Tibial nerve (tissue), 4 donors: Measurements from ENCODE around the gene WFDC5. TPM values are rescaled to one million over a fixed set of nuclear protein-coding genes. Genes with fewer than 3 reads are reported as not detected.
A peak's percentile ranks its signal among the peaks of the same experiment; 100 is the strongest.

Source experiments
- DNase-seq, 2 donors: peaks; one replicate each; pipeline ENCODE4 v3.0.0-alpha.2; 2019; ENCODE audit warnings: low spot score in 2 of 2
- H3K27ac ChIP-seq, 4 donors: fragments of 200-600 bp; sonication (generic) in 3 of 4; one replicate each; pipeline ENCODE4 v1.5.1; 2017 to 2019; ENCODE audit warnings: mild to moderate bottlenecking in 1 of 4
- H3K27me3 ChIP-seq, 2 donors: fragments of 200-600 bp; sonication (generic) in 1 of 2; one replicate each; pipeline versions ENCODE4 v1.5.1 to v1.6.0; 2017 to 2019
- H3K36me3 ChIP-seq, 3 donors: fragments of 200-600 bp; sonication (generic); one replicate each; pipeline ENCODE4 v1.5.1; 2018 to 2019
- H3K4me1 ChIP-seq, 4 donors: fragments of 200-600 bp; sonication (generic) in 3 of 4; one replicate each; pipeline ENCODE4 v1.5.1; 2017 to 2019
- H3K4me3 ChIP-seq, 4 donors: fragments of 200-600 bp; sonication (generic) in 3 of 4; one replicate each; pipeline ENCODE4 v1.5.1; 2017 to 2019; ENCODE audit warnings: mild to moderate bottlenecking in 1 of 4, moderate library complexity in 1 of 4
- H3K9me3 ChIP-seq, 4 donors: fragments of 200-600 bp; sonication (generic) in 3 of 4; one replicate each; pipeline ENCODE4 v1.5.1; 2017 to 2019
- CTCF ChIP-seq, 5 experiments: fragments of 200-600 bp in 3 of 5; fragments of 450-650 bp in 2 of 5; sonication (generic) in 3 of 5; IDR thresholded peaks; one replicate each; pipeline ENCODE4 v1.5.1; 2016 to 2019; ENCODE audit warnings: antibody characterized with exemption in 5 of 5, mild to moderate bottlenecking in 3 of 5, moderate library complexity in 2 of 5
- EP300 ChIP-seq, 2 donors: sonication (generic); formaldehyde crosslinking; IDR thresholded peaks; one replicate each; pipeline ENCODE4 v1.6.1; 2017; ENCODE audit warnings: antibody characterized with exemption in 2 of 2, mild to moderate bottlenecking in 1 of 2
- POLR2A ChIP-seq, 2 donors: fragments of 450-650 bp; IDR thresholded peaks; one replicate each; pipeline ENCODE4 v1.6.1; 2017; ENCODE audit warnings: antibody characterized with exemption in 2 of 2, mild to moderate bottlenecking in 2 of 2, moderate library complexity in 2 of 2
- WGBS, 2 donors: methylation state at CpG; one replicate each; pipeline ENCODE4 v1.1.5; 2018; 5-methylcytosine and 5-hydroxymethylcytosine counted together
- total RNA-seq, 4 donors: library from RNA; depleted of rRNA; stranded (reverse); fragments of >200 nt; gene quantifications; one replicate each; pipeline ENCODE4 v1.1.0, GENCODE V29; 2016

The WFDC5 gene
- total RNA-seq, 4 donors from 2014 or later = not detected

GRCh38 chr20:45098103-45098773 lies 16.7 kb downstream of the WFDC5 start:
- TF ChIP-seq CTCF (IDR thresholded peaks at IDR 0.05) (peak in 1 of 5 experiments; percentile 2), EP300 (IDR thresholded peaks at IDR 0.05) (no peak)
- H3K4me3 ChIP-seq = peak overlapping the region in 2 of 4 donors; percentile 26 to 34
- H3K4me1 ChIP-seq = peaks cover 0 to 31% (median 0%) of the 10 kb centered on the region in 4 donors
- peaks cover 0 to 47% of the 10 kb centered on the region in 2 donors for H3K27me3 ChIP-seq
- no peaks in the 10 kb centered on the region for H3K9me3 ChIP-seq
- 13 to 14% methylated on average over 21 to 38 of the region's 91 CpGs for WGBS, 2 donors
- no peaks in the 10 kb centered on the region for H3K36me3 ChIP-seq
- DNase-seq = no peak
- H3K27ac ChIP-seq = no peak overlapping the region

- H3K27me3 ChIP-seq = peaks cover 0 to 47% of the 10 kb centered on the region in 2 donors
- no peak overlapping the region for H3K27ac ChIP-seq
- peaks cover 0 to 31% (median 0%) of the 10 kb centered on the region in 4 donors for H3K4me1 ChIP-seq
- no peaks in the 10 kb centered on the region for H3K9me3 ChIP-seq
- H3K36me3 ChIP-seq = no peaks in the 10 kb centered on the region
- H3K4me3 ChIP-seq = peak overlapping the region in 2 of 4 donors; percentile 26 to 34
- DNase-seq = no peak
- WGBS, 2 donors = 34 to 38% methylated on average over 42 to 44 of the region's 56 CpGs
- TF ChIP-seq POLR2A (IDR thresholded peaks at IDR 0.05) (no peak), CTCF (IDR thresholded peaks at IDR 0.05) (peak; percentile 19 to 45 (median 34))
Measured at GRCh38 chr20:45097485-45098102, 17.4 kb downstream of the WFDC5 start.

DNA sequence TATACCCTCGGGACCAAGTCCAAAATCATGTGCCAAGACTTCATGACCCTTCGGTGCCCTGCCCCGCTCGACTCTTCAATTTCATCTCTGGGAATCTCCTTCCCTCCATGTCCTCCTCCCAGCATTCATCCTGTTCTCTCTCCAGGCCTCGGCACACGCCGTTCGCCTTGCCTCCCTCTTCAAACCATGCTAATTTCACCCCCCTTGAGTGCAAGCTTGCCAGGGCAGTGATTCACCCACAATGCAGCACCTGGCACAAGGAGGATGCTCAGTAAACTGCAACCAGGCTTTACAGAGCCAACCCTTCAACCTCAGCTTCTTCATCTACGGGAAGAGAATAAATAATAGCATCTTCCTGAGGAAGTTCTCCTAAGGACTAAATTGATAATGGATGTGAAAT lies 18.2 kb downstream of the WFDC5 start:
- Histone ChIP-seq H3K4me1 (peaks cover 0 to 31% (median 0%) of the 10 kb centered on the region in 4 donors), H3K27me3 (peaks cover 0 to 47% of the 10 kb centered on the region in 2 donors), H3K36me3 (no peaks in the 10 kb centered on the region), H3K27ac (no peak overlapping the region), H3K4me3 (no peak overlapping the region), H3K9me3 (no peaks in the 10 kb centered on the region)
- WGBS, 2 donors = 89% methylated on average over 9 of the region's 9 CpGs
- DNase-seq = no peak
- no peak for TF ChIP-seq CTCF (IDR thresholded peaks at IDR 0.05)
- no peak for TF ChIP-seq EP300 (IDR thresholded peaks at IDR 0.05)
- no peak for TF ChIP-seq POLR2A (IDR thresholded peaks at IDR 0.05)

GRCh38 chr20:45095805-45096238 lies 19.2 kb downstream of the WFDC5 start:
- no peaks in the 10 kb centered on the region for H3K36me3 ChIP-seq
- no peak overlapping the region for H3K4me3 ChIP-seq
- TF ChIP-seq CTCF (IDR thresholded peaks at IDR 0.05) = peak; percentile 49 to 84 (median 76)
- TF ChIP-seq POLR2A (IDR thresholded peaks at IDR 0.05) = no peak
- WGBS, 2 donors = 9 to 10% methylated on average over 7 of the region's 7 CpGs
- H3K27me3 ChIP-seq = peaks cover 0 to 45% of the 10 kb centered on the region in 2 donors
- no peaks in the 10 kb centered on the region for H3K9me3 ChIP-seq
- no peak overlapping the region for H3K27ac ChIP-seq
- peak; percentile 21 to 77 for DNase-seq
- peaks cover 0 to 28% (median 0%) of the 10 kb centered on the region in 4 donors for H3K4me1 ChIP-seq

DNA sequence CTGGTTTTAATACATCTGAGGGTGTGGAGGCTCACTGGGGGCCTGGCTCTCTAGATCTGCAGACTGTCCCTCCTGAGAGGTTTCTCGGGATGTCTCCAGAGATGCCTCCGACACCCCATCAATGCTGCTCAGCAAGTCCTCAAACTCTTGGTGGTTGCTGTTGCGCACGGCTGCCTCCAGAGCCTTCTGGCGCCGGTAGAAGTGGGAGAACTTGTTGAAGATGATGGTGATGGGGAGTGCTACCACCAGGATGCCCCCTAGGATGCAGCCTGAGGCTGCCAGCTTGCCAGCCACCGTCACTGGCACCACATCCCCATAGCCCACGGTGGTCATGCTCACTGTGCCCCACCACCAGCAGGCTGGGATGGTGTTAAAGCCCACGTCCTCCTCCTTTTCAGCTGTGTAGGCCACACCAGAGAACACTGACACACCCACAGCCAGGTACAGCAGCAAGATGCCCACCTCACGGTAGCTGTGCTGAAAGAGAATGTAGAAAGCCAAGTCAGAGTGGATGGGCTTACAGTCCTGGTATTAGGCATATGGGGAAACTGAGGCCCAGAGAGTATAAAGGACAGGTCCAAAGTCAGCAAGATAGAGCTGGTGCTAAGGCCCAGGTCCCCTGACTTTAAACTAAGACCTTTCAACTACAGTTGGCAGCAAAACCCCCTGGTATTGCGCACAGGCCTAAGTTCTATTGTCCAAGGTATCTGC lies 20.0 kb downstream of the WFDC5 start:
- no peak overlapping the region for H3K4me3 ChIP-seq
- no peaks in the 10 kb centered on the region for H3K36me3 ChIP-seq
- H3K4me1 ChIP-seq = peaks cover 0 to 26% (median 0%) of the 10 kb centered on the region in 4 donors
- H3K9me3 ChIP-seq = no peaks in the 10 kb centered on the region
- no peak overlapping the region for H3K27ac ChIP-seq
- peaks cover 0 to 37% of the 10 kb centered on the region in 2 donors for H3K27me3 ChIP-seq
- WGBS, 2 donors = 92 to 93% methylated on average over 7 of the region's 11 CpGs
- DNase-seq = no peak
- TF ChIP-seq POLR2A (IDR thresholded peaks at IDR 0.05) = no peak
